A549 (cell line): ENCODE measurements around the gene C1QTNF1. TPM values are rescaled to one million over a fixed set of nuclear protein-coding genes. Genes with fewer than 3 reads are reported as not detected.

Experiments used
- ATAC-seq, 2 experiments: fragments of 200-7000 bp in 1 of 2; fragments of >200 bp in 1 of 2; cut with Nextera tagmentation in 1 of 2; cut with Tn5 transposase in 1 of 2; 3 replicates each; pipeline versions ENCODE4 v1.8.0 to v1.9.1; 2018 to 2020; ENCODE audit warnings: mild to moderate bottlenecking in 1 of 2, moderate library complexity in 1 of 2
- CTCF ChIA-PET: fragments of 300-600 bp; sonication (Branson Sonifier 250); formaldehyde crosslinking; extraction: SDS; loops from one replicate; lab custom pipeline; 2021; ENCODE audit warnings: antibody characterized with exemption, inconsistent platforms; lab: Yijun Ruan, JAX
- POLR2A ChIA-PET: fragments of 350-600 bp; formaldehyde crosslinking; extraction: SDS; loops from one replicate; lab custom pipeline; 2021; ENCODE audit warnings: antibody characterized with exemption, inconsistent platforms; lab: Yijun Ruan, JAX
- DNase-seq, 2 experiments: peaks; one replicate each; pipeline versions ENCODE4 v3.0.0 to v3.0.0-alpha.2; 2011 to 2016; ENCODE audit warnings: low read depth in 1 of 2, low spot score in 1 of 2
- FAIRE-seq: peaks from 2 replicates; lab custom pipeline; 2011; peaks lifted over from hg19 to GRCh38; lab: Jason Lieb, UNC
- H3K27ac ChIP-seq, 2 experiments: fragments of >200 bp; sonication (Bioruptor Twin); formaldehyde crosslinking; 3 replicates each; pipeline ENCODE4 v1.5.1; 2016 to 2017
- H3K4me1 ChIP-seq: fragments of >200 bp; sonication (Bioruptor Twin); formaldehyde crosslinking; 3 replicates; pipeline ENCODE4 v1.6.1; 2016
- H3K4me2 ChIP-seq: fragments of >200 bp; sonication (Bioruptor Twin); formaldehyde crosslinking; 3 replicates; pipeline ENCODE4 v1.6.1; 2016
- H3K4me3 ChIP-seq: fragments of >200 bp; sonication (Bioruptor Twin); formaldehyde crosslinking; 3 replicates; pipeline ENCODE4 v1.5.1; 2016
- H3K9me3 ChIP-seq: fragments of >200 bp; sonication (Bioruptor Twin); formaldehyde crosslinking; 3 replicates; pipeline ENCODE4 v1.6.1; 2016
- BHLHE40 ChIP-seq: IDR thresholded peaks from 2 replicates; pipeline ENCODE4 v1.6.1; 2012; ENCODE audit warnings: low read depth, low read length, inconsistent platforms
- EHF ChIP-seq: fragments of 250-450 bp; sonication (Bioruptor Pico); IDR thresholded peaks from 2 replicates; pipeline ENCODE4 v1.5.0; 2020; ENCODE audit warnings: mild to moderate bottlenecking
- EP300 ChIP-seq, 2 experiments: fragments of >200 bp; sonication (Bioruptor Twin); formaldehyde crosslinking; IDR thresholded peaks; 2 replicates in 1 of 2; 3 replicates in 1 of 2; pipeline ENCODE4 v1.6.1; 2016 to 2017
- FOSB ChIP-seq: fragments of 250-450 bp; sonication (Bioruptor Pico); IDR thresholded peaks from 2 replicates; pipeline ENCODE4 v1.5.0; 2020; ENCODE audit warnings: mild to moderate bottlenecking, moderate library complexity
- FOSL2 ChIP-seq, 2 experiments: fragments of 450-650 bp in 1 of 2; fragments of >200 bp in 1 of 2; sonication (Bioruptor Twin) in 1 of 2; formaldehyde crosslinking; IDR thresholded peaks; 2 replicates each; pipeline versions ENCODE4 v1.5.0 to v1.6.1; 2016 to 2020; ENCODE audit warnings: mild to moderate bottlenecking in 1 of 2, moderate library complexity in 1 of 2
- FOXS1 ChIP-seq: fragments of 250-450 bp; sonication (Bioruptor Pico); IDR thresholded peaks from 2 replicates; pipeline ENCODE4 v1.5.0; 2020; ENCODE audit warnings: mild to moderate bottlenecking, moderate library complexity
- HOXA7 ChIP-seq: fragments of 250-450 bp; sonication (Bioruptor Pico); IDR thresholded peaks from 2 replicates; pipeline ENCODE4 v1.5.0; 2020; ENCODE audit warnings: mild to moderate bottlenecking, moderate library complexity
- HOXB5 ChIP-seq: fragments of 250-450 bp; sonication (Bioruptor Pico); IDR thresholded peaks from 2 replicates; pipeline ENCODE4 v1.5.0; 2020; ENCODE audit warnings: mild to moderate bottlenecking, moderate library complexity
- KDM1A ChIP-seq: fragments of 200-600 bp; sonication (generic); IDR thresholded peaks from 2 replicates; pipeline ENCODE4 v1.6.1; 2016; ENCODE audit warnings: low read depth, mild to moderate bottlenecking
- MAZ ChIP-seq: fragments of 150-350 bp; IDR thresholded peaks from 2 replicates; pipeline ENCODE4 v1.6.1; 2014; ENCODE audit warnings: antibody characterized with exemption, low read depth, low read length, borderline replicate concordance
- NFE2L2 ChIP-seq: fragments of 150-350 bp; conservative IDR thresholded peaks from 2 replicates; pipeline ENCODE4 v1.6.1; 2014; ENCODE audit warnings: low read length
- NPAS2 ChIP-seq: fragments of 250-450 bp; sonication (Bioruptor Pico); IDR thresholded peaks from 2 replicates; pipeline ENCODE4 v1.8.0; 2022; ENCODE audit warnings: mild to moderate bottlenecking, moderate library complexity, borderline replicate concordance
- PHF8 ChIP-seq: fragments of 200-600 bp; sonication (generic); IDR thresholded peaks from 2 replicates; pipeline ENCODE4 v1.6.1; 2016; ENCODE audit warnings: low read depth, mild to moderate bottlenecking, antibody characterized with exemption, moderate library complexity, borderline replicate concordance
- POLR2AphosphoS2 ChIP-seq: conservative IDR thresholded peaks from 2 replicates; pipeline ENCODE4 v1.6.1; 2012; ENCODE audit warnings: low read length, improper control_type of control experiment, inconsistent platforms
- RFX5 ChIP-seq: fragments of 450-650 bp; IDR thresholded peaks from 2 replicates; pipeline ENCODE4 v1.7.1; 2014; ENCODE audit warnings: antibody characterized with exemption, mild to moderate bottlenecking, moderate library complexity
- RNF2 ChIP-seq: fragments of 200-600 bp; sonication (generic); IDR thresholded peaks from 2 replicates; pipeline ENCODE4 v1.6.1; 2016; ENCODE audit warnings: low read depth, mild to moderate bottlenecking, antibody characterized with exemption, moderate library complexity, borderline replicate concordance
- TP53 ChIP-seq: fragments of 250-450 bp; sonication (Bioruptor Pico); IDR thresholded peaks from 2 replicates; pipeline ENCODE4 v1.5.0; 2021; ENCODE audit warnings: mild to moderate bottlenecking, moderate library complexity
- ZNF302 ChIP-seq: fragments of 250-450 bp; sonication (Bioruptor Pico); IDR thresholded peaks from 2 replicates; pipeline ENCODE4 v1.9.0; 2021; ENCODE audit warnings: inconsistent platforms, mild to moderate bottlenecking, moderate library complexity
- WGBS: methylation state at CpG from one replicate; pipeline ENCODE4 v1.1.6; 2017; ENCODE audit errors: missing lambda C conversion rate; 5-methylcytosine and 5-hydroxymethylcytosine counted together
- polyA plus RNA-seq, 4 experiments: library from polyadenylated mRNA; depleted of rRNA in 3 of 4; stranded (reverse); fragments of >200 nt; fragmentation: RNase III in 1 of 4; extraction: RNeasy Plus Mini Kit Qiagen cat#74134 plus additional on column Dnase treatment in 1 of 4; gene quantifications; 2 replicates in 3 of 4; 3 replicates in 1 of 4; pipeline ENCODE4 v1.2.3, GENCODE V29; 2011 to 2017
- TF ChIP-seq, protein P1 (sequence below): IDR thresholded peaks from 2 replicates; pipeline ENCODE4 v1.6.1; 2012; ENCODE audit warnings: low read depth, borderline replicate concordance
- TF ChIP-seq, protein P2 (sequence below): fragments of 250-450 bp; sonication (Bioruptor Pico); IDR thresholded peaks from 2 replicates; pipeline ENCODE4 v1.5.0; 2021; ENCODE audit warnings: mild to moderate bottlenecking, moderate library complexity, borderline replicate concordance
- TF ChIP-seq, protein P3 (sequence below): fragments of 250-450 bp; sonication (Bioruptor Pico); IDR thresholded peaks from 2 replicates; pipeline ENCODE4 v1.5.0; 2020; ENCODE audit warnings: low read depth, mild to moderate bottlenecking, moderate library complexity
- TF ChIP-seq, protein P4 (sequence below): fragments of 200-600 bp; sonication (generic); IDR thresholded peaks from 2 replicates; pipeline ENCODE4 v1.6.1; 2016; ENCODE audit warnings: antibody characterized with exemption, mild to moderate bottlenecking, moderate library complexity
- TF ChIP-seq, protein P5 (sequence below): fragments of >200 bp; sonication (Bioruptor Twin); formaldehyde crosslinking; IDR thresholded peaks from 3 replicates; pipeline ENCODE4 v1.5.1; 2016

C1QTNF1 gene
- polyA plus RNA-seq, 2 of the 4 experiments (the other 2 are of a cell fraction): 10.2 to 26.1 TPM

DNA sequence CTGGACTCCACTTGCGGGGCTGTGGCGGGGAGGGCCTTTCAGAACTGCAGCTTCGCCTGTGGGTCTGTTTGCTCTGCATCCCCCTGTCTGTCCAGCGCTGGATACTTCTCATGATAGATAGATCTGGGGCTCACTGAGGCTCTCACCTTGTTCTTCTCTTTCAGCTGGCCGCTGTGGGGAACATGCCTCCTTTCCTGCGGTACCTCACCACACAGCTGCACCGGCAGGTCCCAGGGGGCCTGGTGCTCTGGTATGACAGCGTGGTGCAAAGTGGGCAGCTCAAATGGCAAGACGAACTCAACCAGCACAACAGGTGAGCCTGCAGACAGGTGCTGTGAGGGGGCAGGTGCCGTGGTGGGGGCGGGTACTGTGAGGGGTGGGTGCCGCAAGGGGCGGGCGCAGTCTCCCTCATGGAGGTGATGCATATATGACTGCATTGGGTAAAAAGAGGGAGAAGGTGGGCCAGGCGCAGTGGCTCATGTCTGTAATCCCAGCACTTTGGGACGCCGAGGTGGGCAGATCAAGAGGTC, 56.9 kb downstream of the C1QTNF1 start:
- WGBS: 94% methylated on average over 12 of the region's 17 CpGs
- TF ChIP-seq, protein P1, sequence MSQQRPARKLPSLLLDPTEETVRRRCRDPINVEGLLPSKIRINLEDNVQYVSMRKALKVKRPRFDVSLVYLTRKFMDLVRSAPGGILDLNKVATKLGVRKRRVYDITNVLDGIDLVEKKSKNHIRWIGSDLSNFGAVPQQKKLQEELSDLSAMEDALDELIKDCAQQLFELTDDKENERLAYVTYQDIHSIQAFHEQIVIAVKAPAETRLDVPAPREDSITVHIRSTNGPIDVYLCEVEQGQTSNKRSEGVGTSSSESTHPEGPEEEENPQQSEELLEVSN: no peak
- TF ChIP-seq NPAS2 (CRISPR knock-in tag): no peak
- TF ChIP-seq FOSB: no peak
- no peak for TF ChIP-seq HOXB5 (CRISPR knock-in tag)
- TF ChIP-seq TP53 (CRISPR knock-in tag): no peak
- TF ChIP-seq, protein P2, sequence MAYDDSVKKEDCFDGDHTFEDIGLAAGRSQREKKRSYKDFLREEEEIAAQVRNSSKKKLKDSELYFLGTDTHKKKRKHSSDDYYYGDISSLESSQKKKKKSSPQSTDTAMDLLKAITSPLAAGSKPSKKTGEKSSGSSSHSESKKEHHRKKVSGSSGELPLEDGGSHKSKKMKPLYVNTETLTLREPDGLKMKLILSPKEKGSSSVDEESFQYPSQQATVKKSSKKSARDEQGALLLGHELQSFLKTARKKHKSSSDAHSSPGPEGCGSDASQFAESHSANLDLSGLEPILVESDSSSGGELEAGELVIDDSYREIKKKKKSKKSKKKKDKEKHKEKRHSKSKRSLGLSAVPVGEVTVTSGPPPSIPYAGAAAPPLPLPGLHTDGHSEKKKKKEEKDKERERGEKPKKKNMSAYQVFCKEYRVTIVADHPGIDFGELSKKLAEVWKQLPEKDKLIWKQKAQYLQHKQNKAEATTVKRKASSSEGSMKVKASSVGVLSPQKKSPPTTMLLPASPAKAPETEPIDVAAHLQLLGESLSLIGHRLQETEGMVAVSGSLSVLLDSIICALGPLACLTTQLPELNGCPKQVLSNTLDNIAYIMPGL (CRISPR knock-in tag): no peak
- no peak for TF ChIP-seq RNF2
- no peak for TF ChIP-seq EHF (CRISPR knock-in tag)
- TF ChIP-seq RFX5: no peak
- no peak for TF ChIP-seq KDM1A
- no peak for TF ChIP-seq FOSL2 (IDR thresholded peaks at IDR 0.05)
- TF ChIP-seq FOSL2 (CRISPR knock-in tag; IDR thresholded peaks at IDR 0.05): no peak
- no peak for TF ChIP-seq EP300 (IDR thresholded peaks at IDR 0.05)
- ATAC-seq (no peak), FAIRE-seq (no peak), DNase-seq (no peak)
- Histone ChIP-seq H3K4me3 (no peak overlapping the region), H3K4me2 (no peak overlapping the region), H3K9me3 (no peaks in the 10 kb centered on the region), H3K27ac (no peak overlapping the region), H3K4me1 (peaks cover 4% of the 10 kb centered on the region; the same call in 2 of the 3 replicates)
- POLR2A ChIA-PET: no interaction called here
- CTCF ChIA-PET: interaction anchor here (1.1 to 19.8 kb wide), 9 partner anchors 10 to 310 kb away, joined by 3 to 555 read pairs (median 14); no protein-coding TSS in a partner anchor

DNA sequence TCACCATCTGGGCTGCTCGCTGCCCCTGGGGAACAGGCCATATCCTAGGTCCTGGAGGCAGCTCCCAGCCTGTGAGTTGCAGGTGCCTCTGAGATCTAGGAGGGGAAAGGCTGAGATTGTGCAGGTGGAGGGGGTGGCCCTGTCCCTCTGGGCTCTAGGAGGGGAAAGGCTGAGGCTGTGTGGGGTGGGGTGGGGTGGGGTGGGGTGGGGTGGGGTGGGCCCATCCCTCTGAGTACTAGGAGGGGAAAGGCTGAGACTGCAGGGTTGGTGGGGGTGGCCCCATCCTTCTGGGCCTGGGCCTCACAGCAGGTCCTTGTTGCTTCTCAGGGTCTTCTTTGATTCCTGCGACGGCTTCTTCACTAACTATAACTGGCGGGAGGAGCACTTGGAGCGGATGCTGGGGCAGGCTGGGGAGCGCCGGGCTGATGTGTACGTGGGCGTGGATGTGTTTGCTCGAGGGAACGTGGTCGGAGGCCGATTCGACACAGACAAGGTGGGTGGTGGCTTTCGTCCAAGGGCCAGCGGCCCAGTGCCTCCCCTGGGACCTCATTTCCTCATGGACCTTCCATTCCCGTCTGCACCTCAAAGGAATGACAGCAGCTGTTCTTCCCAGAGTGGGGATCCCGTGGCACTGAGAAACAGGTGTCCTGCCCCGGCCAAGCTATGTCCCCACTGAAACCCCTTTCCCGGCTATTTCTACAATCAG, 57.8 kb downstream of the C1QTNF1 start:
- Histone ChIP-seq H3K4me1 (no peaks in the 10 kb centered on the region), H3K4me3 (no peak overlapping the region), H3K27ac (no peak overlapping the region), H3K4me2 (no peak overlapping the region), H3K9me3 (no peaks in the 10 kb centered on the region)
- ChIA-PET CTCF (interaction anchor here (0.9 to 19.8 kb wide), 31 partner anchors 7 to 627 kb away, joined by 3 to 555 read pairs (median 10); partner anchors contain the start of gene ENGASE), POLR2A (no interaction called here)
- 86% methylated on average over 20 of the region's 20 CpGs for WGBS
- ATAC-seq (no peak), DNase-seq (no peak), FAIRE-seq (no peak)
- TF ChIP-seq, protein P2 (CRISPR knock-in tag): no peak
- no peak for TF ChIP-seq NFE2L2
- no peak for TF ChIP-seq ZNF302 (CRISPR knock-in tag)
- TF ChIP-seq POLR2AphosphoS2: no peak
- TF ChIP-seq, protein P3, sequence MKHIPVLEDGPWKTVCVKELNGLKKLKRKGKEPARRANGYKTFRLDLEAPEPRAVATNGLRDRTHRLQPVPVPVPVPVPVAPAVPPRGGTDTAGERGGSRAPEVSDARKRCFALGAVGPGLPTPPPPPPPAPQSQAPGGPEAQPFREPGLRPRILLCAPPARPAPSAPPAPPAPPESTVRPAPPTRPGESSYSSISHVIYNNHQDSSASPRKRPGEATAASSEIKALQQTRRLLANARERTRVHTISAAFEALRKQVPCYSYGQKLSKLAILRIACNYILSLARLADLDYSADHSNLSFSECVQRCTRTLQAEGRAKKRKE (CRISPR knock-in tag): no peak
- no peak for TF ChIP-seq MAZ
- no peak for TF ChIP-seq KDM1A
- no peak for TF ChIP-seq FOSL2 (IDR thresholded peaks at IDR 0.05)
- no peak for TF ChIP-seq FOSL2 (CRISPR knock-in tag; IDR thresholded peaks at IDR 0.05)
- no peak for TF ChIP-seq TP53 (CRISPR knock-in tag)
- no peak for TF ChIP-seq PHF8
- no peak for TF ChIP-seq BHLHE40
- TF ChIP-seq, protein P4, sequence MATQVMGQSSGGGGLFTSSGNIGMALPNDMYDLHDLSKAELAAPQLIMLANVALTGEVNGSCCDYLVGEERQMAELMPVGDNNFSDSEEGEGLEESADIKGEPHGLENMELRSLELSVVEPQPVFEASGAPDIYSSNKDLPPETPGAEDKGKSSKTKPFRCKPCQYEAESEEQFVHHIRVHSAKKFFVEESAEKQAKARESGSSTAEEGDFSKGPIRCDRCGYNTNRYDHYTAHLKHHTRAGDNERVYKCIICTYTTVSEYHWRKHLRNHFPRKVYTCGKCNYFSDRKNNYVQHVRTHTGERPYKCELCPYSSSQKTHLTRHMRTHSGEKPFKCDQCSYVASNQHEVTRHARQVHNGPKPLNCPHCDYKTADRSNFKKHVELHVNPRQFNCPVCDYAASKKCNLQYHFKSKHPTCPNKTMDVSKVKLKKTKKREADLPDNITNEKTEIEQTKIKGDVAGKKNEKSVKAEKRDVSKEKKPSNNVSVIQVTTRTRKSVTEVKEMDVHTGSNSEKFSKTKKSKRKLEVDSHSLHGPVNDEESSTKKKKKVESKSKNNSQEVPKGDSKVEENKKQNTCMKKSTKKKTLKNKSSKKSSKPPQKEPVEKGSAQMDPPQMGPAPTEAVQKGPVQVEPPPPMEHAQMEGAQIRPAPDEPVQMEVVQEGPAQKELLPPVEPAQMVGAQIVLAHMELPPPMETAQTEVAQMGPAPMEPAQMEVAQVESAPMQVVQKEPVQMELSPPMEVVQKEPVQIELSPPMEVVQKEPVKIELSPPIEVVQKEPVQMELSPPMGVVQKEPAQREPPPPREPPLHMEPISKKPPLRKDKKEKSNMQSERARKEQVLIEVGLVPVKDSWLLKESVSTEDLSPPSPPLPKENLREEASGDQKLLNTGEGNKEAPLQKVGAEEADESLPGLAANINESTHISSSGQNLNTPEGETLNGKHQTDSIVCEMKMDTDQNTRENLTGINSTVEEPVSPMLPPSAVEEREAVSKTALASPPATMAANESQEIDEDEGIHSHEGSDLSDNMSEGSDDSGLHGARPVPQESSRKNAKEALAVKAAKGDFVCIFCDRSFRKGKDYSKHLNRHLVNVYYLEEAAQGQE: no peak
- no peak for TF ChIP-seq FOXS1 (CRISPR knock-in tag)
- TF ChIP-seq, protein P5, sequence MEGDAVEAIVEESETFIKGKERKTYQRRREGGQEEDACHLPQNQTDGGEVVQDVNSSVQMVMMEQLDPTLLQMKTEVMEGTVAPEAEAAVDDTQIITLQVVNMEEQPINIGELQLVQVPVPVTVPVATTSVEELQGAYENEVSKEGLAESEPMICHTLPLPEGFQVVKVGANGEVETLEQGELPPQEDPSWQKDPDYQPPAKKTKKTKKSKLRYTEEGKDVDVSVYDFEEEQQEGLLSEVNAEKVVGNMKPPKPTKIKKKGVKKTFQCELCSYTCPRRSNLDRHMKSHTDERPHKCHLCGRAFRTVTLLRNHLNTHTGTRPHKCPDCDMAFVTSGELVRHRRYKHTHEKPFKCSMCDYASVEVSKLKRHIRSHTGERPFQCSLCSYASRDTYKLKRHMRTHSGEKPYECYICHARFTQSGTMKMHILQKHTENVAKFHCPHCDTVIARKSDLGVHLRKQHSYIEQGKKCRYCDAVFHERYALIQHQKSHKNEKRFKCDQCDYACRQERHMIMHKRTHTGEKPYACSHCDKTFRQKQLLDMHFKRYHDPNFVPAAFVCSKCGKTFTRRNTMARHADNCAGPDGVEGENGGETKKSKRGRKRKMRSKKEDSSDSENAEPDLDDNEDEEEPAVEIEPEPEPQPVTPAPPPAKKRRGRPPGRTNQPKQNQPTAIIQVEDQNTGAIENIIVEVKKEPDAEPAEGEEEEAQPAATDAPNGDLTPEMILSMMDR: no peak
- TF ChIP-seq HOXA7: no peak
